Effector memory CD4-positive, alpha-beta T cell (primary cell): ENCODE measurements around the gene MRPS9.

Experiments used
- DNase-seq, 3 donors: peaks; one replicate each; pipeline ENCODE4 v3.0.0-alpha.2; 2020
- H3K27ac ChIP-seq: 2 replicates; pipeline ENCODE4 v1.7.0; 2013; ENCODE audit warnings: mild to moderate bottlenecking, low read length, moderate library complexity; ENCODE audit not compliant: insufficient read depth, poor library complexity, severe bottlenecking
- H3K27me3 ChIP-seq: replicated peaks from 2 replicates; pipeline ENCODE4 v1.7.0; 2013; ENCODE audit warnings: mild to moderate bottlenecking, low read length; ENCODE audit not compliant: insufficient read depth, control insufficient read depth, poor library complexity, severe bottlenecking
- H3K36me3 ChIP-seq: 2 replicates; pipeline ENCODE4 v1.7.0; 2013; ENCODE audit warnings: mild to moderate bottlenecking, low read length, moderate library complexity; ENCODE audit not compliant: control insufficient read depth, insufficient read depth
- H3K4me1 ChIP-seq: 2 replicates; pipeline ENCODE4 v1.7.0; 2013; ENCODE audit warnings: low read length, mild to moderate bottlenecking; ENCODE audit not compliant: control insufficient read depth, insufficient read depth, poor library complexity, severe bottlenecking
- H3K4me3 ChIP-seq: 2 replicates; pipeline ENCODE4 v1.7.0; 2013; ENCODE audit warnings: low read length, low read depth, mild to moderate bottlenecking; ENCODE audit not compliant: insufficient read depth, poor library complexity, severe bottlenecking
- H3K9me3 ChIP-seq: 2 replicates; pipeline ENCODE4 v1.7.0; 2013; ENCODE audit warnings: mild to moderate bottlenecking, low read length, moderate library complexity; ENCODE audit not compliant: control insufficient read depth

MRPS9 gene

DNA sequence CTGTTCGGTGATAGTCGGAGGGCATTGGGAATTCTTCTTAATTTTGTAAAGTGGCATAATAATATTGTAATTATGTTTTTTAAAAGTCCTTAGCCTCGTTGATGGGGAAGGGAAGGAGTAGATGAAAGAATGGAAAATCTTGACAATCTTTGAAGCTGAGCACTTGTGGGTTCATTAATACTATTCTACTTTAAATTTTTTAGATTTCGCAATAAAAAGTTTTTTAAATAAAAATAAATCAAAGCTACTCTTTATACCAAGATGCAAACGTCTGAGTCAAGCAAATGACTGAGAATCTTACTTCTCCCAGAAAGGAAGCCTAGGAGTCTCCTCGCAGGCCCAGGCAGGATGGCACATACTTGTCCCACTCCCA lies 105.2 kb downstream of the MRPS9 start:
- no peak overlapping the region for H3K27ac ChIP-seq

GRCh38 chr2:105143467-105144151 lies 105.7 kb downstream of the MRPS9 start:
- Histone ChIP-seq H3K9me3 (no peaks in the 10 kb centered on the region), H3K27ac (no peak overlapping the region), H3K36me3 (no peaks in the 10 kb centered on the region), H3K4me3 (peak overlapping the region; percentile 47), H3K27me3 (peaks cover 14% of the 10 kb centered on the region), H3K4me1 (peaks cover 4% of the 10 kb centered on the region)
- no peak for DNase-seq

More for the DNA sequence above, 105.2 kb downstream of the MRPS9 start:
- no peaks in the 10 kb centered on the region for H3K36me3 ChIP-seq
- DNase-seq: no peak
- no peak overlapping the region for H3K4me3 ChIP-seq
- no peaks in the 10 kb centered on the region for H3K9me3 ChIP-seq
- peaks cover 11% of the 10 kb centered on the region for H3K27me3 ChIP-seq
- peaks cover 4% of the 10 kb centered on the region for H3K4me1 ChIP-seq

GRCh38 chr2:105144152-105144940 lies 106.5 kb downstream of the MRPS9 start:
- Histone ChIP-seq H3K27ac (no peak overlapping the region), H3K36me3 (no peaks in the 10 kb centered on the region), H3K9me3 (no peaks in the 10 kb centered on the region), H3K4me1 (peaks cover 4% of the 10 kb centered on the region), H3K4me3 (no peak overlapping the region), H3K27me3 (peaks cover 14% of the 10 kb centered on the region)
- DNase-seq: no peak

GRCh38 chr2:105144941-105145300 lies 107.1 kb downstream of the MRPS9 start:
- Histone ChIP-seq H3K27me3 (peaks cover 14% of the 10 kb centered on the region), H3K4me3 (no peak overlapping the region)
- no peak for DNase-seq

GRCh38 chr2:105149272-105149671 lies 111.4 kb downstream of the MRPS9 start:
- DNase-seq: no peak
- H3K27ac ChIP-seq: no peak overlapping the region
- H3K4me1 ChIP-seq: peaks cover 4% of the 10 kb centered on the region
- H3K36me3 ChIP-seq: no peaks in the 10 kb centered on the region
- H3K4me3 ChIP-seq: no peak overlapping the region
- H3K27me3 ChIP-seq: peaks cover 8% of the 10 kb centered on the region
- no peaks in the 10 kb centered on the region for H3K9me3 ChIP-seq

More at GRCh38 chr2:105144941-105145300, 107.1 kb downstream of the MRPS9 start:
- no peaks in the 10 kb centered on the region for H3K9me3 ChIP-seq
- no peaks in the 10 kb centered on the region for H3K36me3 ChIP-seq
- H3K27ac ChIP-seq: no peak overlapping the region
- H3K4me1 ChIP-seq: peaks cover 4% of the 10 kb centered on the region
